HCT116 (cell line): ENCODE measurements around the gene TNFRSF14. TPM values are rescaled to one million over a fixed set of nuclear protein-coding genes. Genes with fewer than 3 reads are reported as not detected.

Experiments used
- ATAC-seq: fragments of 200-7000 bp; cut with Tn5 transposase; 2 replicates; pipeline ENCODE4 v1.9.1; 2020; ENCODE audit warnings: mild to moderate bottlenecking, moderate library complexity
- BruUV-seq: library from RNA; stranded (reverse); fragments of 400-500 nt; replicated peaks from 2 replicates; lab custom pipeline; 2021; lab: Mats Ljungman, UMichigan
- CTCF ChIA-PET: fragments of 300-600 bp; sonication (Branson Sonifier 250); formaldehyde crosslinking; loops from one replicate; lab custom pipeline; 2021; ENCODE audit warnings: antibody characterized with exemption; lab: Charles Lee
- POLR2A ChIA-PET: fragments of 300-600, 350-600 bp; sonication (Branson Sonifier 250); formaldehyde crosslinking; loops from one replicate; lab custom pipeline; 2021; ENCODE audit warnings: antibody characterized with exemption; lab: Charles Lee
- RAD21 ChIA-PET, 2 experiments: fragments of 300-600 bp; sonication (Branson Sonifier 250); formaldehyde crosslinking; loops; one replicate each; lab custom pipeline; 2023; ENCODE audit warnings: low total read pairs in 2 of 2; ENCODE audit not compliant: uncharacterized antibody in 2 of 2, unreplicated experiment in 2 of 2, low non-redundant PET in 1 of 2; lab: Charles Lee
- DNase-seq: peaks from one replicate; pipeline ENCODE4 v3.0.0-alpha.2; 2010; ENCODE audit warnings: low read depth, low spot score
- H2AFZ ChIP-seq: fragments of 200-600 bp; shearing (Covaris generic), sonication (generic); 2 replicates; pipeline ENCODE4 v1.6.1; 2017; ENCODE audit warnings: low read depth, mixed run types, mixed read lengths, antibody characterized with exemption, low read length; ENCODE audit not compliant: poor library complexity, severe bottlenecking
- H3K27ac ChIP-seq: 2 replicates; pipeline ENCODE4 v1.5.1; 2012; ENCODE audit warnings: low read depth, low read length
- H3K27me3 ChIP-seq: fragments of 200-600 bp; sonication (generic); 2 replicates; pipeline ENCODE4 v1.6.1; 2016; ENCODE audit warnings: mixed run types, low read length, mixed read lengths; ENCODE audit not compliant: insufficient read depth
- H3K36me3 ChIP-seq, 2 experiments: fragments of 200-500 bp in 1 of 2; fragments of 200-600 bp in 1 of 2; sonication (Bioruptor generic) in 1 of 2; sonication (generic) in 1 of 2; 2 replicates each; pipeline versions ENCODE4 v1.5.1 to v1.6.1; 2014 to 2016; ENCODE audit warnings: low read length in 2 of 2, inconsistent platforms in 1 of 2, mixed read lengths in 1 of 2, mixed run types in 1 of 2; ENCODE audit not compliant: insufficient read depth in 2 of 2, control insufficient read depth in 1 of 2
- H3K4me1 ChIP-seq, 2 experiments: fragments of 200-600 bp in 1 of 2; sonication (generic) in 1 of 2; 2 replicates each; pipeline versions ENCODE4 v1.5.1 to v1.6.1; 2012 to 2017; ENCODE audit warnings: low read length in 2 of 2, inconsistent platforms in 1 of 2, mild to moderate bottlenecking in 1 of 2, mixed read lengths in 1 of 2, mixed run types in 1 of 2, moderate library complexity in 1 of 2; ENCODE audit not compliant: insufficient read depth in 2 of 2, control insufficient read depth in 1 of 2
- H3K4me2 ChIP-seq: fragments of 200-600 bp; sonication (generic); 2 replicates; pipeline ENCODE4 v1.6.1; 2017; ENCODE audit warnings: mixed run types, low read length, mixed read lengths
- H3K4me3 ChIP-seq, 2 experiments: fragments of 200-600 bp in 1 of 2; sonication (generic) in 1 of 2; replicated peaks in 1 of 2; 2 replicates each; pipeline ENCODE4 v1.5.1; 2011 to 2016; ENCODE audit warnings: low read length in 2 of 2, control low read depth in 1 of 2, low read depth in 1 of 2, mild to moderate bottlenecking in 1 of 2, mixed read lengths in 1 of 2, mixed run types in 1 of 2
- H3K79me2 ChIP-seq: fragments of 200-600 bp; sonication (generic); 2 replicates; pipeline ENCODE4 v1.6.1; 2017; ENCODE audit warnings: mild to moderate bottlenecking, mixed run types, low read length, moderate library complexity, mixed read lengths; ENCODE audit not compliant: insufficient read depth
- H3K9ac ChIP-seq: fragments of 200-600 bp; sonication (generic); 2 replicates; pipeline ENCODE4 v1.6.1; 2016; ENCODE audit warnings: low read length, mixed read lengths
- H3K9me2 ChIP-seq: fragments of 200-600 bp; sonication (generic), shearing (Covaris generic); 2 replicates; pipeline ENCODE4 v1.6.1; 2017; ENCODE audit warnings: mixed run types, mild to moderate bottlenecking, moderate library complexity; ENCODE audit not compliant: insufficient read depth
- H3K9me3 ChIP-seq, 2 experiments: fragments of 200-500 bp in 1 of 2; fragments of 200-600 bp in 1 of 2; sonication (Bioruptor generic) in 1 of 2; sonication (generic) in 1 of 2; 2 replicates each; pipeline ENCODE4 v1.6.1; 2014 to 2017; ENCODE audit warnings: low read length in 2 of 2, mixed read lengths in 2 of 2, inconsistent platforms in 1 of 2, low read depth in 1 of 2, mild to moderate bottlenecking in 1 of 2, mixed run types in 1 of 2, moderate library complexity in 1 of 2; ENCODE audit not compliant: control insufficient read depth in 1 of 2, insufficient read depth in 1 of 2
- H4K20me1 ChIP-seq: fragments of 200-600 bp; sonication (generic), shearing (Covaris generic); 2 replicates; pipeline ENCODE4 v1.6.1; 2017; ENCODE audit warnings: mixed run types, mild to moderate bottlenecking, moderate library complexity; ENCODE audit not compliant: insufficient read depth
- ELF1 ChIP-seq: IDR thresholded peaks from 2 replicates; pipeline ENCODE4 v1.6.1; 2012; ENCODE audit warnings: low read depth, borderline replicate concordance
- JUND ChIP-seq: IDR thresholded peaks from 2 replicates; pipeline ENCODE4 v1.6.1; 2012
- ZFX ChIP-seq: fragments of 450-650 bp; IDR thresholded peaks from 2 replicates; pipeline ENCODE4 v1.6.1; 2017
- ZNF274 ChIP-seq: fragments of 200-500 bp; sonication (Bioruptor generic); IDR thresholded peaks from 2 replicates; pipeline ENCODE4 v1.6.1; 2014; ENCODE audit warnings: mild to moderate bottlenecking, low read depth, low read length, inconsistent platforms
- intact Hi-C: fragments of 100-400 bp; cut with micrococcal nuclease; formaldehyde crosslinking; loops from 2 replicates; pipeline ENCODE4 v1.10.0; 2022
- total RNA-seq: library from RNA; stranded (reverse); gene quantifications from one replicate; pipeline ENCODE4 v1.2.1, GENCODE V29; 2021; ENCODE audit not compliant: unreplicated experiment

Gene TNFRSF14
- total RNA-seq, 1 experiment from 2014 or later: 0.66 TPM

GRCh38 chr1:2606881-2607621 is 50.9 kb downstream of the TNFRSF14 start:
- Histone ChIP-seq H3K4me2 (no peak overlapping the region), H3K4me3 (no peak overlapping the region), H2AFZ (no peak overlapping the region), H3K27me3 (0 out of 2 replicates have a peak, but pooled peaks cover under 1% of the 10 kb centered on the region), H3K36me3 (no peaks in the 10 kb centered on the region), H4K20me1 (no peaks in the 10 kb centered on the region), H3K27ac (no peak overlapping the region), H3K9me2 (no peaks in the 10 kb centered on the region), H3K4me1 (peaks cover 11 to 16% of the 10 kb centered on the region in 2 experiments), H3K9ac (no peak overlapping the region), H3K9me3 (no peaks in the 10 kb centered on the region), H3K79me2 (no peaks in the 10 kb centered on the region)
- POLR2A ChIA-PET: no interaction called here
- no peak for TF ChIP-seq ZNF274
- TF ChIP-seq JUND: no peak
- TF ChIP-seq ZFX: no peak
- ATAC-seq: no peak
- CTCF ChIA-PET: no interaction called here
- intact Hi-C loops: no loop called here
- BruUV-seq: no TSS peak
- DNase-seq: no peak
- RAD21 ChIA-PET: no interaction called here

- no peaks in the 10 kb centered on the region for H3K9me3 ChIP-seq
- no peaks in the 10 kb centered on the region for H4K20me1 ChIP-seq
- H3K4me2 ChIP-seq: no peak overlapping the region
- no peaks in the 10 kb centered on the region for H3K9me2 ChIP-seq
- POLR2A ChIA-PET: no interaction called here
- H2AFZ ChIP-seq: no peak overlapping the region
- no TSS peak for BruUV-seq
- H3K9ac ChIP-seq: no peak overlapping the region
- H3K36me3 ChIP-seq: no peaks in the 10 kb centered on the region
- H3K27me3 ChIP-seq: no peaks in the 10 kb centered on the region
- RAD21 ChIA-PET: no interaction called here
- H3K4me1 ChIP-seq: peaks cover 11 to 16% of the 10 kb centered on the region in 2 experiments
- ATAC-seq (no peak), DNase-seq (no peak)
- no peak overlapping the region for H3K27ac ChIP-seq
- H3K79me2 ChIP-seq: no peaks in the 10 kb centered on the region
- no peak overlapping the region for H3K4me3 ChIP-seq
- TF ChIP-seq ELF1: no peak
- intact Hi-C loops: no loop called here
- CTCF ChIA-PET: no interaction called here
Observed at GRCh38 chr1:2607641-2608091, 51.5 kb downstream of the TNFRSF14 start.
